Activated CD8-positive, alpha-beta memory T cell treated with anti-CD3 and anti-CD28 coated beads, Interleukin-2, amount 10 ng/mL, durations not matched to agents 7 days and 5 days (primary cell): ENCODE data around the gene ZNF546. TPM values are rescaled to one million over a fixed set of nuclear protein-coding genes. Genes with fewer than 3 reads are reported as not detected.

Experiments
- ATAC-seq: fragments of 150-1000 bp; cut with Tn5 transposase; one replicate; pipeline ENCODE4 v1.10.0; 2021; ENCODE audit warnings: moderate library complexity
- CTCF ChIA-PET: fragments of 350-600 bp; sonication (Branson Sonifier 250); formaldehyde crosslinking; loops from one replicate; lab custom pipeline; 2021; ENCODE audit warnings: antibody characterized with exemption; lab: Charles Lee
- DNase-seq: peaks from one replicate; pipeline ENCODE4 v3.0.0-alpha.2; 2020
- H3K27ac Mint-ChIP-seq: one replicate; pipeline ENCODE4 v1.8.0; 2021; ENCODE audit warnings: mild to moderate bottlenecking, mixed read lengths
- H3K27me3 Mint-ChIP-seq: one replicate; pipeline ENCODE4 v1.8.0; 2021; ENCODE audit warnings: mixed read lengths
- H3K36me3 Mint-ChIP-seq: one replicate; pipeline ENCODE4 v1.8.0; 2021; ENCODE audit warnings: mild to moderate bottlenecking, mixed read lengths
- H3K4me1 Mint-ChIP-seq: one replicate; pipeline ENCODE4 v1.8.0; 2021; ENCODE audit warnings: mixed read lengths
- H3K4me3 Mint-ChIP-seq: one replicate; pipeline ENCODE4 v1.8.0; 2021; ENCODE audit warnings: mild to moderate bottlenecking, moderate library complexity, mixed read lengths
- H3K9me3 Mint-ChIP-seq: one replicate; pipeline ENCODE4 v1.8.0; 2022; ENCODE audit warnings: low read depth, mixed read lengths
- total RNA-seq, 2 experiments: library from RNA; stranded (reverse); gene quantifications; one replicate each; pipeline ENCODE4 v1.2.3, GENCODE V29; 2021

ZNF546 gene
- total RNA-seq, 2 experiments from 2014 or later, result 5.0 to 6.5 TPM

DNA sequence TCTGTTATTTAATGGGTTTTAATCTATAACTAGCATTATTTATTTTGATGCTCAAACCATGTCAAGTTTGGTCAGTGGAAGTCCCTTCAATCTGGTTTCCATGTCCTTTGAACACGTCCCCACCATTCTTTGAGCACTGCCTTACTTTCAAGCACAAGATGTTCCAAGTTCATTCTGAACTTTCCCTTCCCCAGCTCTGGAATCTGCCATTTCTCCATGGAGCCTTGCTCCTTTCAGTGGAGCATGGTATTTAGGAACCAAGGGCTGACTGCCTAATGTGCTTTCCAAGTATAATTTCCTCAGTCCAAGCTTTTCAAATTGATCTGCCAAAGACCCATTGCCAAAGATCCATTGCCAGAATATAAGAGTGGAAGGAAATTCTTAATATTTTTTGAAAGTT, 1.1 kb upstream of the ZNF546 start:
- H3K27me3 Mint-ChIP-seq, result no peaks in the 10 kb centered on the region
- DNase-seq, result no peak
- H3K27ac Mint-ChIP-seq, result no peak overlapping the region
- CTCF ChIA-PET, result interaction anchor here (3.1 kb wide), 1 partner anchor 25 kb away, joined by 26 read pairs; the partner anchor contains the start of gene PSMC4
- ATAC-seq, result no peak
- peaks cover 12% of the 10 kb centered on the region for H3K9me3 Mint-ChIP-seq
- peaks cover 46% of the 10 kb centered on the region for H3K36me3 Mint-ChIP-seq
- H3K4me1 Mint-ChIP-seq, result peaks cover 31% of the 10 kb centered on the region
- peak overlapping the region; percentile 92 for H3K4me3 Mint-ChIP-seq

DNA sequence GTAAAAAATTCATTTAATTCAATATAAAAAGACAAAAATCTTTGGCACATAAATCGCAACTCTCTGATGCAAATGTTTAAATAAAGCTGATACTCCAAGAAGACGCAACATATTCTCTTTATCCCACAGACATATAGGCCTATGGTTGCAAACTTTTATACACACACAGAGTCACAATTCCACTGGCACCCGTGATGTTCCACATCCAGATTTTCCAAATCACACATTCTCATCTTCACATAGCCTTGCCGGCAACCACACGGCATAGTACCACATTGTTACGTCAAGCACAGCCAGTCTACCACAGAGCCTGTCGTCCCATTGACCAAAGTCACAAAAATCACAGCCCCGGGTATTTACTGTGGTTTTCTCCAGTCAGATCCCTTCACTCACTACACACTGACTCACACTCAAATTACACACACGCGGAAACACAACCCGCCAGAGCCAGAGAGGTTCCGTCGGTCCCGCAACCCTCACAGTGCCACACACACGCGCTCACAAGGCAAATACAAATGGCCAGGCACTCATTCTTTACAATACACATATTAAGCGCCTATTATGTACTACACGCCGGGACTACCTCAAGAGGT, 546 bp upstream of the ZNF546 start:
- CTCF ChIA-PET, result interaction anchor here (0.5 to 3.1 kb wide), 2 partner anchors 26 to 76 kb away, joined by 3 to 26 read pairs; partner anchors contain the start of gene PSMC4
- DNase-seq (peak; percentile 70), ATAC-seq (peak; percentile 35)
- peak overlapping the region; percentile 92 for H3K27ac Mint-ChIP-seq
- H3K9me3 Mint-ChIP-seq, result peaks cover 12% of the 10 kb centered on the region
- H3K4me1 Mint-ChIP-seq, result peaks cover 31% of the 10 kb centered on the region
- no peaks in the 10 kb centered on the region for H3K27me3 Mint-ChIP-seq
- peak overlapping the region; percentile 92 for H3K4me3 Mint-ChIP-seq
- peaks cover 46% of the 10 kb centered on the region for H3K36me3 Mint-ChIP-seq

DNA sequence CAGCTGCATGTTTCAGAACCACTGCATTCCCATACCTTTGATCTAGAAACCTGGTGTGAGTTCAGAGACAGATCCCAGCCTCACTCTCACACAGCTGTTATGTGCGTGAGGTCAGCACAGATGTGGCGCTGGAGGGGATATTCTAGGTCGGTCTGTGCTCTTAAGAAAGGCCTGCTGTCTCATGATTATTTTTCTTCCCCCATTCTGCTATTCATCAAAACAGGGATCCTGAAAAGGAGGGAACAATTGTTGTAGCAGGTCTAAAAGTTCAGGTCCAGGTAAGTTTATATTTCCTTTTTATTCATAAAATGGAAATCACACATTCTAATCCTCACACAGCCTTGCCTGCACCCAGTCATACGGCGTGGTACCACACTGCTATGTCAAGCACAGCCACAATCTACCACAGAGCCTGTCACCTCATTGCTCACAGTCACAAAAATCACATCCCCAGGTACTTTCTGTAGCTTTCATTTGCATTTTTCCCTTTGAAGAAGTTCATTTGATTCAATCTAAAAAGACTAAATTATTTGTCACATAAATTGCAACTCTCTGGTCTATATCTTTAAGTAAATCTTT, 867 bp downstream of the ZNF546 start:
- H3K4me3 Mint-ChIP-seq, result peak overlapping the region; percentile 92
- H3K27ac Mint-ChIP-seq, result peak overlapping the region; percentile 92
- peaks cover 31% of the 10 kb centered on the region for H3K4me1 Mint-ChIP-seq
- H3K27me3 Mint-ChIP-seq, result no peaks in the 10 kb centered on the region
- H3K36me3 Mint-ChIP-seq, result peaks cover 44% of the 10 kb centered on the region
- DNase-seq (peak; percentile 55), ATAC-seq (no peak)
- CTCF ChIA-PET, result interaction anchor here (1.0 to 3.1 kb wide), 4 partner anchors 27 to 61 kb away, joined by 3 to 26 read pairs (median 4); partner anchors contain the start of gene PSMC4
- H3K9me3 Mint-ChIP-seq, result peaks cover 12% of the 10 kb centered on the region

DNA sequence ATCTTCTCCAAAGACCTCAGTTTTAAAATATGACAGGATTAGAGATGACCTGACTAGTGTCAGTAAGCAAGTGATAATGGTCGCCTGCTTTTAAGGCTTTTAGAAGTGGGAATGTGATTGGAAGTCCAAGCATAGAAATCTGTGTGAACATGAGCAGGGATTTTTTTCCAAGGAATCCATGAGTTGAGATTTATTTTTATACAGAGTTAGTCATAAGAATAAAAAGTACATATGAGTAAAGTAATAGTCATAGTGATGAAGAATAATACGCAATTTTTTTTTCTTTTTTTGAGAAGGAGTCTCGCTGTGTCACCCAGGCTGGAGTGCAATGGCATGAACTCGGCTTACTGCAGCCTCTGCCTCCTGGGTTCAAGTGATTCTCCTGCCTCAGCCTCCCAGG, 1.6 kb downstream of the ZNF546 start:
- peaks cover 37% of the 10 kb centered on the region for H3K36me3 Mint-ChIP-seq
- peaks cover 27% of the 10 kb centered on the region for H3K4me1 Mint-ChIP-seq
- H3K4me3 Mint-ChIP-seq, result no peak overlapping the region
- CTCF ChIA-PET, result interaction anchor here (1.3 to 3.1 kb wide), 2 partner anchors 28 to 56 kb away, joined by 3 to 26 read pairs; partner anchors contain the start of gene PSMC4
- ATAC-seq, result no peak
- DNase-seq, result no peak
- no peaks in the 10 kb centered on the region for H3K27me3 Mint-ChIP-seq
- H3K9me3 Mint-ChIP-seq, result peaks cover 9% of the 10 kb centered on the region
- no peak overlapping the region for H3K27ac Mint-ChIP-seq

DNA sequence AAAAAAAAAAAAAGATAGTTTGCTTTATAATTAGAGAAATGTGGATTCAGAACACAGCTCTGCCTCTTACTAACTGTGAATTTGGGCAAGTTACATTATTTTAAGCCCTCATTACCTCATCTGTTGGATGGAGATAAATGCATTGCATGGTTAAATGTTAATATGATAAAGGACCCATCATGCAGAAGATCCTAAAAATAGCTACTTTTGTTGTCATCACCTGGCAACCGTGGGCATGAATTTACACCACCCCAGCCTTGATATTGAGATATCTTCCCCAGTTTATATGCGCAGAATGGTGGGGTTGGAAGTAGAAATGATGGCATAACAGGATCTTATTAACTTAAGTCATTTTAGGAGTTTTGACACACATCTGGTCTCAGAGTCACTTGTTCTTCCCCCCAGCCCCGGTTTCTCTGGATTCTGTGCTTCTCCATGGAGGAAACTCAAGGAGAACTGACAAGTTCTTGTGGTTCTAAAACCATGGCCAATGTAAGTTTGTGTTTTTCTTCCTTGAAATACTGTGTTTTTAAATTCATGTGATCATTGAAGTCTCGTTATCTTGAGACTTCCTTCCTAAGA, 8.9 kb downstream of the ZNF546 start:
- no peak for ATAC-seq
- CTCF ChIA-PET, result no interaction called here
- Mint-ChIP-seq H3K27me3 (no peaks in the 10 kb centered on the region), H3K9me3 (peaks cover 12% of the 10 kb centered on the region), H3K4me3 (no peak overlapping the region), H3K4me1 (no peaks in the 10 kb centered on the region), H3K36me3 (peaks cover 48% of the 10 kb centered on the region), H3K27ac (no peak overlapping the region)
- DNase-seq, result no peak

DNA sequence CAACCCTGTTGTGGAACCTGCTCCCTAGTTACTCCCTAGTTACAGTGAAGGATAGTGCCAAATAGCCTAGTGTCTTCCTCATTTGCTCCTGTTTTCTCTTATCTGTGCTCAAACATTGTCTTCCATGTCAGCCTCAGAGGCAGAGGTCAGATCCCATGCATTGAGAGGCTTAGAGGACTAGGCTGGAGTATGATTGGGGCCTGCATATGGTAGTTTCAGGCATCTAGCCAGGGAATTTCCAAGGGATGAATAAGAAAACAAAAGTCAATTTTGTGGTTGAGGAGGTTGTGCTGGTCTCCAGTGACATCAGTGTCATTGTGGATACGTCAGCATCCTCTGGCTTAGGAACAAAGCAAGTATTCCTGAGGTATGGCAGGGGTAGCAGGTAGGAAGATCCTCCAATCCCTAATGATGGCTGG, 9.4 kb downstream of the ZNF546 start:
- Mint-ChIP-seq H3K36me3 (peaks cover 49% of the 10 kb centered on the region), H3K27me3 (no peaks in the 10 kb centered on the region), H3K9me3 (peaks cover 12% of the 10 kb centered on the region), H3K27ac (no peak overlapping the region), H3K4me3 (no peak overlapping the region), H3K4me1 (no peaks in the 10 kb centered on the region)
- CTCF ChIA-PET, result no interaction called here
- ATAC-seq (no peak), DNase-seq (no peak)

DNA sequence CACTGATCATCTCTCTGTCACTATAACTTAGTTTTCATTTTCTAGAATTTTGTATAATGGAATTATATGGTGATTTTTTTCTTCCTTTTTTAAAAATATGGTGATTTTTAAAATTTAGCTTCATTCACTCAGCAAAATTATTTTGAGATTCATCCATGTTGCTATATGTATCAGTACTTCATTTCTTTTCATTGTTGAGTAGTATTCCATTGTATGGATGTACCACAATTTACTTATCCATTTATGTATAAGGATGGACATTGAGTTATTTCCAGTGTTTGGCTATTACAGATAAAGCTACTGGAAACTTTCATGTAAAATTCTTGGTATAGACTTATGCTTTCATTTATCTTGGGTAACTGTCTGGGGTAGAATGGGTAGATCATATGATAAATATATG, 12.8 kb downstream of the ZNF546 start:
- Mint-ChIP-seq H3K27ac (no peak overlapping the region), H3K27me3 (no peaks in the 10 kb centered on the region), H3K4me1 (no peaks in the 10 kb centered on the region), H3K9me3 (peaks cover 36% of the 10 kb centered on the region), H3K36me3 (peaks cover 75% of the 10 kb centered on the region), H3K4me3 (no peak overlapping the region)
- DNase-seq, result no peak
- CTCF ChIA-PET, result interaction anchor here (1.1 kb wide), 1 partner anchor 41 kb away, joined by 3 read pairs; no protein-coding TSS in a partner anchor
- no peak for ATAC-seq

DNA sequence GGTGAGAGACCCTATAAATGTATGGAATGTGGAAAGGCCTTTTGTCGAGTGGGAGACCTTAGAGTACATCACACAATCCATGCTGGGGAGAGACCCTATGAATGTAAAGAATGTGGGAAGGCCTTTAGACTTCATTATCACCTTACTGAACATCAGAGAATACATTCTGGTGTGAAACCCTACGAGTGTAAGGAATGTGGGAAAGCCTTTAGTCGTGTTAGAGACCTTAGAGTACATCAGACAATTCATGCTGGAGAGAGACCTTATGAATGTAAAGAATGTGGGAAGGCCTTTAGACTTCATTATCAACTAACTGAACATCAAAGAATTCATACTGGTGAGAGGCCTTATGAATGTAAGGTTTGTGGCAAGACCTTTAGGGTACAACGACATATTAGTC, 17.1 kb downstream of the ZNF546 start:
- ATAC-seq, result no peak
- Mint-ChIP-seq H3K4me1 (no peaks in the 10 kb centered on the region), H3K9me3 (peaks cover 50% of the 10 kb centered on the region), H3K4me3 (no peak overlapping the region), H3K36me3 (peaks cover 59% of the 10 kb centered on the region), H3K27me3 (no peaks in the 10 kb centered on the region), H3K27ac (no peak overlapping the region)
- CTCF ChIA-PET, result no interaction called here
- no peak for DNase-seq

DNA sequence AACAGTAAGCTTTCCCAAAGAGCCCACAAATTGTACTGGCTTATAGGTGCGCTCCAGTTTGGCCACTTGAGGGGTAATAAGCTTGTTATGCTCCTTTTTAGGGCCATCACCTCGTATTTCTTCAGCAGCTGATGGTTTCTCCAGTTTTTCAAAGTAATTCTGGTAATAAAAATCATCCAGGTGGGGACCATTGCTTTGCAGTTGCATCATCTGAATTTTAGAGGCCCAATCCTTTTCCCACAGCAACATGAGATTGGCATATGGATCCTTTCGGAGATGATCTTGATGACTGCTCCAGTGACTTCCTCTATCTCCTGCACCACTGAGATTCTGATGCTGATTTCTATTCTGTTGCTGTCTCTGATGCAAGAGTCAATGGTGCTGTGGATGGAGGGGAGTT, 27.1 kb downstream of the ZNF546 start:
- Mint-ChIP-seq H3K27ac (no peak overlapping the region), H3K27me3 (no peaks in the 10 kb centered on the region), H3K36me3 (peaks cover 20% of the 10 kb centered on the region), H3K4me1 (no peaks in the 10 kb centered on the region), H3K4me3 (no peak overlapping the region), H3K9me3 (peaks cover 52% of the 10 kb centered on the region)
- ATAC-seq (no peak), DNase-seq (no peak)
- CTCF ChIA-PET, result no interaction called here

DNA sequence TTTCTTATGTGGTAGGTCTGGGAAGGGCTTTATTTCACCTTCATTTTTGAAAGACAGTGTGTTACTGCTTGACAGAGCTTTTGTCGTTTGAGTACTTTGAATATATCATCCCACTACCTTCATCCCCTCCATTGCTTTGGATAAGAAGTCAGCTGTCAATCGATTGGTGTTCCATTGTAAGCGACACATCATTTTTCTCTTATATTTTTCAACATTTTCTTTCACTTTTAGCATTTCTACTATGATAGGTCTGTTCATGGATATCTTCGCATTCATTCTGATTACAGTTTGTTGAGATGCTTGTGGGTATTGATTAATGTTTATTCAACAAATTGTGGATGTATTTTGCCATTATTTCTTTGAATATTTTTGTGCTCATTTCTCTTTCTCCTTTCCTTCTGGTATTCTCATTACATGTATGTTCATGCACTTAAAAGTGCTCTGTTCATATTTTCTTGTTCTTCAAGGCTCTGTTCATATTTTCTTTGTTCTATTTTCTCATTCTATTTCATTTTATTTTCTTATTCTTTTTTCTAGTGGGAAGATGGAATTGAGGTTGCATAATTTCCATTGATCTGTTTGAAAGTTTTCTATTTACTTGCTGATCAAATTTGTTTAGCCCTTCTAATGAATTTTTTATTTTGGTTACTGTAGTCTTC, 29.2 kb downstream of the ZNF546 start:
- ATAC-seq (no peak), DNase-seq (no peak)
- no peaks in the 10 kb centered on the region for H3K4me1 Mint-ChIP-seq
- H3K27ac Mint-ChIP-seq, result no peak overlapping the region
- H3K36me3 Mint-ChIP-seq, result peaks cover 28% of the 10 kb centered on the region
- no peaks in the 10 kb centered on the region for H3K27me3 Mint-ChIP-seq
- no peak overlapping the region for H3K4me3 Mint-ChIP-seq
- peaks cover 55% of the 10 kb centered on the region for H3K9me3 Mint-ChIP-seq
- CTCF ChIA-PET, result no interaction called here

DNA sequence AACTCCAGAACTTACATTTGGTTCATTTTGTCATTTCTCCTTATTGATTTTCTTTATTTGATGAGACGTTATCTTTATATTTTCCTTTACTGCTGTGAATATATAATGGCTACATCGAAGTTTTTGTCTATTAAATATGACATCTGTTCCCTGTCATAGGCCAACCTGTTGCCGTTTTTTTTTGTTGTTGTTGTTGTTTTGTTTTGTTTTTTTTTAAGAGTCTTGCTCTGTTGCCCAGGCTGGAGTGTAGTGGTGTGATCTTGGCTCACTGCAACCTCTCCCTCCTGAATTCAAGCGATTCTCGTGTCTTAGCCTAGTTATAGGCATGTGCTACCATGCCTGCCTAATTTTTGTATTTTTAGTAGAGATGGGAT, 29.7 kb downstream of the ZNF546 start:
- Mint-ChIP-seq H3K4me3 (no peak overlapping the region), H3K27ac (no peak overlapping the region), H3K27me3 (no peaks in the 10 kb centered on the region), H3K4me1 (no peaks in the 10 kb centered on the region), H3K9me3 (peaks cover 54% of the 10 kb centered on the region), H3K36me3 (peaks cover 29% of the 10 kb centered on the region)
- DNase-seq (no peak), ATAC-seq (no peak)
- CTCF ChIA-PET, result no interaction called here

DNA sequence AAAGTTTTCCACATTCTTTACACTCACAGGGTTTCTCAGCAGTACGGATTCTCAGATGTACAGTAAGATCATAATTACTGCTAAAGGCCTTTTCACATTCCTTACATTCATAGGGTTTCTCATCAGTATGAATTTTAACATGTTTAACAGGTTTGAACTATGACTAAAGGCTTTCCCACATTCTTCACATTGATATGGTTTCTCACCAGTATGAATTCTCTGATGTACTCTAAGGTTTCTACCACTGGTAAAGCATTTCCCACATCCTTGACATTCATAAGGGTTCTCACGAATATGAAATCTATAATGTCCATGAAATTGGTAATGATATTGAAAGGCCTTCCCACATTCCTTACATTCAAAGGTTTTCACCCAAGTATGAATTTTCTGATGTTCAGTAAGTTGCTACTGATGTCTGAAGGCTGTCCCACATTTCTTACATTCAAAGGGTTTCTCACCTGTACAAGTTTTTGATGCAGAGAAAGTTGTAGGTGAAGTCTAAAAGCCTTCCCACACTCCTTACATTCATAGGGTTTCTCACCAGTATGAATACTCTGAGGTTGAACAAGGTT, 37.2 kb downstream of the ZNF546 start:
- H3K27me3 Mint-ChIP-seq, result no peaks in the 10 kb centered on the region
- CTCF ChIA-PET, result no interaction called here
- no peak for DNase-seq
- H3K27ac Mint-ChIP-seq, result no peak overlapping the region
- H3K4me3 Mint-ChIP-seq, result no peak overlapping the region
- peaks cover 52% of the 10 kb centered on the region for H3K9me3 Mint-ChIP-seq
- H3K36me3 Mint-ChIP-seq, result peaks cover 47% of the 10 kb centered on the region
- H3K4me1 Mint-ChIP-seq, result no peaks in the 10 kb centered on the region
- ATAC-seq, result no peak

DNA sequence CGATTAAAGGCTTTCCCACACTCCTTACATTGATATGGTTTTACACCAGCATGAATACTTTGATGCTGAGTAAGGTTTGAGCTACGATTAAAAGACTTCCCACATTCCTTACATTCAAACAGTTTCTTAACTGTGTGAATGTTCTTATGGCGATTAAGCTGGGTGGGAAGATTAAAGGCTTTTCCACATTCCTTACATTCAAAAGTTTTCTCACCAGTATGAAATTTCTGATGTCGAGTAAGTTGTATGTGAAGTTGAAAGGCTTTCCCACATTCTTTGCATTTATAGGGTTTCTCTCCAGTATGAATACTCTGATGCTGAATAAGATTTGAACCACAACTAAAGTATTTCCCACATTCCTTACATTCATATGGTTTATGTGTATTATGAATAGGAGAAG, 39.1 kb downstream of the ZNF546 start:
- no peak overlapping the region for H3K27ac Mint-ChIP-seq
- no peak for ATAC-seq
- peaks cover 41% of the 10 kb centered on the region for H3K36me3 Mint-ChIP-seq
- no peaks in the 10 kb centered on the region for H3K4me1 Mint-ChIP-seq
- CTCF ChIA-PET, result no interaction called here
- no peak for DNase-seq
- H3K4me3 Mint-ChIP-seq, result no peak overlapping the region
- peaks cover 47% of the 10 kb centered on the region for H3K9me3 Mint-ChIP-seq
- no peaks in the 10 kb centered on the region for H3K27me3 Mint-ChIP-seq
